HEK293 (cell line): ENCODE measurements around the gene ACHE.

Source experiments
- CTCF ChIA-PET: fragments of 350-600 bp; formaldehyde crosslinking; extraction: SDS; loops from one replicate; lab custom pipeline; 2021; ENCODE audit warnings: antibody characterized with exemption; lab: Yijun Ruan, JAX
- POLR2A ChIA-PET: fragments of 300-600 bp; formaldehyde crosslinking; extraction: SDS; loops from one replicate; lab custom pipeline; 2020; ENCODE audit warnings: antibody characterized with exemption, inconsistent platforms; lab: Yijun Ruan, JAX
- H3K27ac ChIP-seq: fragments of 200-500 bp; sonication (Bioruptor generic); 2 replicates; pipeline ENCODE4 v1.5.1; 2014; ENCODE audit warnings: low read depth, low read length, control low read depth, inconsistent platforms; ENCODE audit errors: extremely low read depth
- H3K36me3 ChIP-seq, 2 experiments: fragments of 200-500 bp in 1 of 2; sonication (Bioruptor generic) in 1 of 2; 1 replicate in 1 of 2; 2 replicates in 1 of 2; pipeline ENCODE4 v1.5.1; 2014 to 2017; ENCODE audit warnings: inconsistent platforms in 2 of 2, low read length in 2 of 2; ENCODE audit not compliant: control insufficient read depth in 2 of 2, insufficient read depth in 1 of 2
- H3K4me1 ChIP-seq: fragments of 200-500 bp; sonication (Bioruptor generic); 2 replicates; pipeline ENCODE4 v1.5.1; 2014; ENCODE audit warnings: mild to moderate bottlenecking, low read length, inconsistent platforms; ENCODE audit not compliant: control insufficient read depth, insufficient read depth
- H3K4me3 ChIP-seq: 2 replicates; pipeline ENCODE4 v1.5.1; 2011; ENCODE audit warnings: low read depth, mild to moderate bottlenecking, control low read depth, low read length, moderate library complexity
- H3K9me3 ChIP-seq: fragments of 200-500 bp; sonication (Bioruptor generic); 2 replicates; pipeline ENCODE4 v1.5.1; 2014; ENCODE audit warnings: low read depth, low read length, inconsistent platforms; ENCODE audit not compliant: control insufficient read depth, insufficient read depth
- EGR2 ChIP-seq: fragments of 450-650 bp; formaldehyde crosslinking; IDR thresholded peaks from 2 replicates; pipeline ENCODE4 v1.5.1; 2016; ENCODE audit warnings: low read depth, missing biosample characterization, missing genetic modification characterization
- GLI4 ChIP-seq: fragments of 450-650 bp; formaldehyde crosslinking; IDR thresholded peaks from 2 replicates; pipeline ENCODE4 v1.5.1; 2016; ENCODE audit warnings: missing biosample characterization, missing genetic modification characterization
- IKZF3 ChIP-seq: fragments of 450-650 bp; IDR thresholded peaks from 2 replicates; pipeline ENCODE4 v1.5.0; 2018; ENCODE audit warnings: missing biosample characterization, mild to moderate bottlenecking, missing genetic modification characterization, moderate library complexity
- MEIS1 ChIP-seq: sonication (generic); formaldehyde crosslinking; IDR thresholded peaks from 2 replicates; pipeline ENCODE4 v1.8.1; 2022; ENCODE audit warnings: missing genetic modification reagents, mild to moderate bottlenecking, borderline replicate concordance
- REPIN1 ChIP-seq: fragments of 450-650 bp; formaldehyde crosslinking; IDR thresholded peaks from 2 replicates; pipeline ENCODE4 v1.5.1; 2017; ENCODE audit warnings: missing biosample characterization, missing genetic modification characterization, low read depth
- SETDB1 ChIP-seq: IDR thresholded peaks from one replicate; pipeline ENCODE4 v1.6.1; 2017; ENCODE audit warnings: mild to moderate bottlenecking, low read length, moderate library complexity, mixed read lengths; ENCODE audit not compliant: insufficient read length
- ZFP3 ChIP-seq: fragments of 450-650 bp; formaldehyde crosslinking; IDR thresholded peaks from 2 replicates; pipeline ENCODE4 v1.5.1; 2016; ENCODE audit warnings: low read depth, missing biosample characterization, missing genetic modification characterization
- ZNF112 ChIP-seq: fragments of 450-650 bp; formaldehyde crosslinking; IDR thresholded peaks from 2 replicates; pipeline ENCODE4 v1.5.0; 2017; ENCODE audit warnings: missing biosample characterization, missing genetic modification characterization
- ZNF155 ChIP-seq: fragments of 450-650 bp; formaldehyde crosslinking; IDR thresholded peaks from 2 replicates; pipeline ENCODE4 v1.5.1; 2016; ENCODE audit warnings: missing biosample characterization, missing genetic modification characterization
- ZNF157 ChIP-seq: fragments of 450-650 bp; formaldehyde crosslinking; IDR thresholded peaks from 2 replicates; pipeline ENCODE4 v1.5.1; 2016; ENCODE audit warnings: missing biosample characterization, missing genetic modification characterization
- ZNF174 ChIP-seq: fragments of 450-650 bp; formaldehyde crosslinking; IDR thresholded peaks from 2 replicates; pipeline ENCODE4 v1.5.0; 2017; ENCODE audit warnings: missing biosample characterization, mild to moderate bottlenecking, missing genetic modification characterization
- ZNF311 ChIP-seq: fragments of 450-650 bp; formaldehyde crosslinking; IDR thresholded peaks from 2 replicates; pipeline ENCODE4 v1.5.1; 2017; ENCODE audit warnings: missing biosample characterization, missing genetic modification characterization, borderline replicate concordance
- ZNF366 ChIP-seq: fragments of 450-650 bp; formaldehyde crosslinking; conservative IDR thresholded peaks from 2 replicates; pipeline ENCODE4 v1.5.1; 2016; ENCODE audit warnings: missing biosample characterization, missing genetic modification characterization
- ZNF514 ChIP-seq: fragments of 450-650 bp; formaldehyde crosslinking; IDR thresholded peaks from 2 replicates; pipeline ENCODE4 v1.5.1; 2016; ENCODE audit warnings: missing biosample characterization, missing genetic modification characterization
- ZNF549 ChIP-seq: fragments of 450-650 bp; IDR thresholded peaks from 2 replicates; pipeline ENCODE4 v1.5.1; 2018; ENCODE audit warnings: missing biosample characterization, missing genetic modification characterization, mild to moderate bottlenecking, inconsistent platforms, moderate library complexity
- ZNF658 ChIP-seq: fragments of 450-650 bp; formaldehyde crosslinking; IDR thresholded peaks from 2 replicates; pipeline ENCODE4; 2016; ENCODE audit warnings: missing biosample characterization, missing genetic modification characterization
- ZNF791 ChIP-seq: fragments of 450-650 bp; formaldehyde crosslinking; IDR thresholded peaks from 2 replicates; pipeline ENCODE4 v1.5.1; 2016; ENCODE audit warnings: missing biosample characterization, missing genetic modification characterization
- TF ChIP-seq, protein P1 (sequence below): fragments of 450-650 bp; IDR thresholded peaks from 2 replicates; pipeline ENCODE4 v1.5.1; 2018; ENCODE audit warnings: missing biosample characterization, missing genetic modification characterization
- TF ChIP-seq, protein P2 (sequence below): sonication (generic); formaldehyde crosslinking; IDR thresholded peaks from 2 replicates; pipeline ENCODE4 v1.8.1; 2022; ENCODE audit warnings: mild to moderate bottlenecking, moderate library complexity, missing genetic modification reagents
- TF ChIP-seq, protein P3 (sequence below): fragments of 450-650 bp; formaldehyde crosslinking; IDR thresholded peaks from 2 replicates; pipeline ENCODE4 v1.5.1; 2016; ENCODE audit warnings: missing biosample characterization, missing genetic modification characterization
- TF ChIP-seq, protein P4 (sequence below): fragments of 450-650 bp; formaldehyde crosslinking; IDR thresholded peaks from 2 replicates; pipeline ENCODE4 v1.5.1; 2016; ENCODE audit warnings: missing biosample characterization, missing genetic modification characterization
- TF ChIP-seq, protein P5 (sequence below): fragments of 450-650 bp; formaldehyde crosslinking; IDR thresholded peaks from 2 replicates; pipeline ENCODE4 v1.5.1; 2017; ENCODE audit warnings: missing biosample characterization, missing genetic modification characterization
- TF ChIP-seq, protein P6 (sequence below): fragments of 450-650 bp; formaldehyde crosslinking; IDR thresholded peaks from 2 replicates; pipeline ENCODE4 v1.5.1; 2016; ENCODE audit warnings: missing biosample characterization, missing genetic modification characterization

ACHE gene

DNA sequence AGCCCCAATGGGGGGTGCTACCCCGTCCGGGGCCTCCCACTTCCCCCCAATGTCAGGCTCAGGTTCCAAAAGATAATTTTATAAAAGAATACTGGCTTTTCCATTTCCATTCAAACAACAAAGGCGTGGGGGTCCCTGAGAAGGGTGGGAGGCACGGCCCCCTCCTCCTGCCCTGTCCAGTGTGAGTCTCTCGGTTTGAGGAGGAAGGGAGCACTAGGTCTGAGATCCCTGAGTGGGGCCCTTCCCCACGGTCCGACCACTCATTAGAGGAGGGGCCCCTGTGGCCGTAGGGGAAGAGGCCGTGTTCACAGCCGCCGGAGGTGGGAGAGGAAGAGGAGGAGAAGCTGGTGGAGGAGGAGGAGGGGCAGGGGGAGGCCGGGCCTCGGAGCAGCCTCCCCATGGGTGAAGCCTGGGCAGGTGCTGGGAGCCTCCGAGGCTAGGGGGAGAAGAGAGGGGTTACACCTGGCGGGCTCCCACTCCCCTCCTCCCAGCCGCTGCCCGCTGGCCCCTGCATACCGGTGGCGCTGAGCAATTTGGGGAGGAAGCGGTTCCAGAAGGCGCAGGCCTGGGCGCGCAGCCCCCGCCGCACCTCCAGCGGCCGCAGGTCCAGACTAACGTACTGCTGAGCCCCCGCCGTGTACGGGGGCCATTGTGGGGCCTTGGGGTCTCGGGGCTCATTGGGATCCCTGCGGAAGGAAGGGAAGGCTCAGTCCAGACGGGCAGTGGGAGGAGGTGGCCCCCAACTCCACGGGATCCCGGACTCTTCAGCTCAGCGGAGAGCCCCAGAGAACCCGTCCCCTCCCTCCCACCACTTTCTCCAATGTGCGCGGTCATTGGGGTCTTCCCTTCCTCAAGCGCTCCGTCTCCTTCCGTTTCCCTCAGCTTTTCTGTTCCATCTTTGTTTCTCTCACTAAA, 4.8 kb downstream of the ACHE start:
- no peak overlapping the region for H3K4me3 ChIP-seq
- peaks cover 4% of the 10 kb centered on the region; the same call in 1 of the 2 replicates for H3K4me1 ChIP-seq
- no peak overlapping the region for H3K27ac ChIP-seq
- TF ChIP-seq ZNF155 = no peak
- no peak for TF ChIP-seq ZNF514 (tag by site-specific recombination)
- TF ChIP-seq SETDB1 = no peak
- TF ChIP-seq IKZF3 (tag by site-specific recombination) = no peak
- peak; percentile 20; the same call in 1 of the 2 replicates for TF ChIP-seq EGR2 (tag by site-specific recombination)
- no peak for TF ChIP-seq ZFP3 (tag by site-specific recombination)
- no peak for TF ChIP-seq ZNF658
- TF ChIP-seq ZNF112 (tag by site-specific recombination) = no peak
- TF ChIP-seq, protein P1, sequence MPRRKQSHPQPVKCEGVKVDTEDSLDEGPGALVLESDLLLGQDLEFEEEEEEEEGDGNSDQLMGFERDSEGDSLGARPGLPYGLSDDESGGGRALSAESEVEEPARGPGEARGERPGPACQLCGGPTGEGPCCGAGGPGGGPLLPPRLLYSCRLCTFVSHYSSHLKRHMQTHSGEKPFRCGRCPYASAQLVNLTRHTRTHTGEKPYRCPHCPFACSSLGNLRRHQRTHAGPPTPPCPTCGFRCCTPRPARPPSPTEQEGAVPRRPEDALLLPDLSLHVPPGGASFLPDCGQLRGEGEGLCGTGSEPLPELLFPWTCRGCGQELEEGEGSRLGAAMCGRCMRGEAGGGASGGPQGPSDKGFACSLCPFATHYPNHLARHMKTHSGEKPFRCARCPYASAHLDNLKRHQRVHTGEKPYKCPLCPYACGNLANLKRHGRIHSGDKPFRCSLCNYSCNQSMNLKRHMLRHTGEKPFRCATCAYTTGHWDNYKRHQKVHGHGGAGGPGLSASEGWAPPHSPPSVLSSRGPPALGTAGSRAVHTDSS (tag by site-specific recombination) = peak; percentile 35; the same call in 1 of the 2 replicates
- no peak for TF ChIP-seq MEIS1 (CRISPR knock-in tag)
- TF ChIP-seq ZNF174 = no peak
- no peak for TF ChIP-seq GLI4
- TF ChIP-seq ZNF366 = peak; percentile 4
- TF ChIP-seq, protein P2, sequence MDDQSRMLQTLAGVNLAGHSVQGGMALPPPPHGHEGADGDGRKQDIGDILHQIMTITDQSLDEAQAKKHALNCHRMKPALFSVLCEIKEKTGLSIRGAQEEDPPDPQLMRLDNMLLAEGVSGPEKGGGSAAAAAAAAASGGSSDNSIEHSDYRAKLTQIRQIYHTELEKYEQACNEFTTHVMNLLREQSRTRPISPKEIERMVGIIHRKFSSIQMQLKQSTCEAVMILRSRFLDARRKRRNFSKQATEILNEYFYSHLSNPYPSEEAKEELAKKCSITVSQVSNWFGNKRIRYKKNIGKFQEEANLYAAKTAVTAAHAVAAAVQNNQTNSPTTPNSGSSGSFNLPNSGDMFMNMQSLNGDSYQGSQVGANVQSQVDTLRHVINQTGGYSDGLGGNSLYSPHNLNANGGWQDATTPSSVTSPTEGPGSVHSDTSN (CRISPR knock-in tag) = no peak
- no peak for TF ChIP-seq REPIN1 (tag by site-specific recombination)
- TF ChIP-seq, protein P3, sequence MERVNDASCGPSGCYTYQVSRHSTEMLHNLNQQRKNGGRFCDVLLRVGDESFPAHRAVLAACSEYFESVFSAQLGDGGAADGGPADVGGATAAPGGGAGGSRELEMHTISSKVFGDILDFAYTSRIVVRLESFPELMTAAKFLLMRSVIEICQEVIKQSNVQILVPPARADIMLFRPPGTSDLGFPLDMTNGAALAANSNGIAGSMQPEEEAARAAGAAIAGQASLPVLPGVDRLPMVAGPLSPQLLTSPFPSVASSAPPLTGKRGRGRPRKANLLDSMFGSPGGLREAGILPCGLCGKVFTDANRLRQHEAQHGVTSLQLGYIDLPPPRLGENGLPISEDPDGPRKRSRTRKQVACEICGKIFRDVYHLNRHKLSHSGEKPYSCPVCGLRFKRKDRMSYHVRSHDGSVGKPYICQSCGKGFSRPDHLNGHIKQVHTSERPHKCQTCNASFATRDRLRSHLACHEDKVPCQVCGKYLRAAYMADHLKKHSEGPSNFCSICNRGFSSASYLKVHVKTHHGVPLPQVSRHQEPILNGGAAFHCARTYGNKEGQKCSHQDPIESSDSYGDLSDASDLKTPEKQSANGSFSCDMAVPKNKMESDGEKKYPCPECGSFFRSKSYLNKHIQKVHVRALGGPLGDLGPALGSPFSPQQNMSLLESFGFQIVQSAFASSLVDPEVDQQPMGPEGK (tag by site-specific recombination) = no peak
- TF ChIP-seq ZNF549 (tag by site-specific recombination) = no peak
- TF ChIP-seq ZNF157 (tag by site-specific recombination) = no peak
- TF ChIP-seq, all 188 proteins: peak for 3
- CTCF ChIA-PET = interaction anchor here (0.7 to 2.1 kb wide), 4 partner anchors 167 to 550 kb away, joined by 3 to 10 read pairs (median 6); no protein-coding TSS in a partner anchor
- Histone ChIP-seq H3K36me3 (peaks cover 0 to 30% of the 10 kb centered on the region in 2 experiments; a peak in 1 of 3 replicates), H3K9me3 (no peaks in the 10 kb centered on the region)
- POLR2A ChIA-PET = interaction anchor here (0.6 to 8.7 kb wide), 5 partner anchors 14 to 352 kb away, joined by 3 to 198 read pairs (median 4); partner anchors contain the start of genes AGFG2, POP7 and SRRT

DNA sequence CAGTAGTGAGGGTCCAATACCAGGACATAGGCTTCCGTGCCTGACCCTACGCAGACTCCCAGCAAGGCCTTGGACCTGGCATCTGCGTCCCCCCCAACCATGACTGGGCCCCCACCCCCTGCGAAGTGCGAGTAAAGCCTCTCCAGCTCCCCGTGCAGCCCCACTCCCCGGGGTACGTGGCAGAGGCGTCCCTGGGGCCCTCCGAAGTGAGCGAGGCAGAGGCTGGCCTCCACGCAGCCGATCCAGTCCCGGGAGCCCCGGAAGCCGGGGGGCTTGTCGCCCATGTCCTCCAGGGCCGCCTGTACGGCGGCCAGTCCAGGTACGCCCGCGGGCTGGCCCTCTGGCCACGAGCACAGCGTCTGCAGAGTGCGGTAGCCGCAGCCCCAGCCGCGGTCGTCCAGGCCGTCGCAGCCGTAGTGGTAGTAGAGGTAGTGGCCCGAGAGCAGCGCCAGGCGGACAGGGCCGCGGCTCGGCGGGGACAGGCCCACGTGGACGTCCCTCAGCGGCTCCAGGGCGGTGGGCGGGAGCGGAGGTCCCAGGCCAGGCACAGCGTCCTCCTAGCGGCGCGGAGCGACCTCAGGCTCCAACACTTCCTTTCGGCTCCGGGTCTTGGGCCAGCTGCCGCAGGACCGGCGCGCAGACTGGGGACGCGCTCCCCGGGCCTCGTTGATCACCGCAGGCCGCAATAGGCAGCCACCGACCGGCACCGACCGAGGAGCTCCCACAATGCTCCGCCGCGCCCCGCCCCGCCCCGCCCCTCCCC, 6.5 kb downstream of the ACHE start, which contains the start of gene UFSP1:
Gene UFSP1, minus strand, starts transcription at position 728 of the 763 bp plus-strand sequence. Its CDS starts 444 bp downstream, at position 284.
- Histone ChIP-seq H3K4me3 (peak within 1 kb of the TSS; percentile 60), H3K9me3 (no peaks in the 10 kb centered on the region), H3K27ac (peak within 1 kb of the TSS; percentile 94), H3K36me3 (peaks cover 12 to 47% of the 10 kb centered on the region in 2 experiments; a peak in 2 of 3 replicates), H3K4me1 (peaks cover 4% of the 10 kb centered on the region; the same call in 1 of the 2 replicates)
- POLR2A ChIA-PET = interaction anchor here (0.5 to 8.7 kb wide), 29 partner anchors 12 to 1553 kb away, joined by 3 to 198 read pairs (median 4); partner anchors contain the start of genes AGFG2, EPHB4, FBXO24 and LRCH4
- CTCF ChIA-PET = interaction anchor here (0.6 to 2.1 kb wide), 5 partner anchors 37 to 605 kb away, joined by 3 to 10 read pairs (median 4); partner anchors contain the start of gene SLC12A9
- TF ChIP-seq ZNF791 (tag by site-specific recombination) (no peak), ZNF311 (tag by site-specific recombination) (no peak)
- TF ChIP-seq, protein P4, sequence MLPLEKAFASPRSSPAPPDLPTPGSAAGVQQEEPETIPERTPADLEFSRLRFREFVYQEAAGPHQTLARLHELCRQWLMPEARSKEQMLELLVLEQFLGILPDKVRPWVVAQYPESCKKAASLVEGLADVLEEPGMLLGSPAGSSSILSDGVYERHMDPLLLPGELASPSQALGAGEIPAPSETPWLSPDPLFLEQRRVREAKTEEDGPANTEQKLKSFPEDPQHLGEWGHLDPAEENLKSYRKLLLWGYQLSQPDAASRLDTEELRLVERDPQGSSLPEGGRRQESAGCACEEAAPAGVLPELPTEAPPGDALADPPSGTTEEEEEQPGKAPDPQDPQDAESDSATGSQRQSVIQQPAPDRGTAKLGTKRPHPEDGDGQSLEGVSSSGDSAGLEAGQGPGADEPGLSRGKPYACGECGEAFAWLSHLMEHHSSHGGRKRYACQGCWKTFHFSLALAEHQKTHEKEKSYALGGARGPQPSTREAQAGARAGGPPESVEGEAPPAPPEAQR (tag by site-specific recombination) = no peak
- TF ChIP-seq, protein P5, sequence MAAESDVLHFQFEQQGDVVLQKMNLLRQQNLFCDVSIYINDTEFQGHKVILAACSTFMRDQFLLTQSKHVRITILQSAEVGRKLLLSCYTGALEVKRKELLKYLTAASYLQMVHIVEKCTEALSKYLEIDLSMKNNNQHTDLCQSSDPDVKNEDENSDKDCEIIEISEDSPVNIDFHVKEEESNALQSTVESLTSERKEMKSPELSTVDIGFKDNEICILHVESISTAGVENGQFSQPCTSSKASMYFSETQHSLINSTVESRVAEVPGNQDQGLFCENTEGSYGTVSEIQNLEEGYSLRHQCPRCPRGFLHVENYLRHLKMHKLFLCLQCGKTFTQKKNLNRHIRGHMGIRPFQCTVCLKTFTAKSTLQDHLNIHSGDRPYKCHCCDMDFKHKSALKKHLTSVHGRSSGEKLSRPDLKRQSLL = peak; percentile 59; the same call in 1 of the 2 replicates
- TF ChIP-seq, protein P6, sequence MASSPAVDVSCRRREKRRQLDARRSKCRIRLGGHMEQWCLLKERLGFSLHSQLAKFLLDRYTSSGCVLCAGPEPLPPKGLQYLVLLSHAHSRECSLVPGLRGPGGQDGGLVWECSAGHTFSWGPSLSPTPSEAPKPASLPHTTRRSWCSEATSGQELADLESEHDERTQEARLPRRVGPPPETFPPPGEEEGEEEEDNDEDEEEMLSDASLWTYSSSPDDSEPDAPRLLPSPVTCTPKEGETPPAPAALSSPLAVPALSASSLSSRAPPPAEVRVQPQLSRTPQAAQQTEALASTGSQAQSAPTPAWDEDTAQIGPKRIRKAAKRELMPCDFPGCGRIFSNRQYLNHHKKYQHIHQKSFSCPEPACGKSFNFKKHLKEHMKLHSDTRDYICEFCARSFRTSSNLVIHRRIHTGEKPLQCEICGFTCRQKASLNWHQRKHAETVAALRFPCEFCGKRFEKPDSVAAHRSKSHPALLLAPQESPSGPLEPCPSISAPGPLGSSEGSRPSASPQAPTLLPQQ (tag by site-specific recombination) = peak; percentile 86
